A673 (cell line): ENCODE results near the gene KCTD12.

Experiments used
- EZH2 ChIP-seq: fragments of 200-600 bp; sonication (generic); IDR thresholded peaks from 2 replicates; pipeline ENCODE4 v1.6.1; 2017; ENCODE audit warnings: borderline replicate concordance, low read depth, mild to moderate bottlenecking, mixed read lengths, antibody characterized with exemption, low read length; ENCODE audit not compliant: poor library complexity, severe bottlenecking
- TF ChIP-seq, protein P1 (sequence below): fragments of 300-800, 200-600 bp; sonication (generic); conservative IDR thresholded peaks from 2 replicates; pipeline ENCODE4 v1.5.1; 2017; ENCODE audit warnings: low read depth, mild to moderate bottlenecking, antibody characterized with exemption, low read length, moderate library complexity, mixed read lengths

DNA sequence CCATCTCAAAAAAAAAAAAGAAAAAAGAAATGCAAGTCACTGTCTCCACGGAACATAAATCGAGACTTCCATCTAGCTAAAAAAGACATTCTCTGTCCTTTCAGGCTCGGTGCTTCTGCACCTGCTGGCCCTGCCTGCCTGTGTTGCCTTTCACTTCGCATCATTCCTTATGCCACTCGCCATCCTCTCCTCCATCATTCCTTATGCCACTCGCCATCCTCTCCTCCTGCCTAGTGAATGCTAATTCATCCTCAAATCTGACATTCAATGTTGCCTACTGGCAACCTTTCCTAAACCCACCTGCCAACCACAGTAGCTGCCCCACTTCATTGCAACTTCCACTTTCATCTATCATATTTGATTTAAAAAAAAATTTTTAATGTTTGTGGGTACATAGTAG is 36.7 kb downstream of the KCTD12 start:
- TF ChIP-seq, protein P1, sequence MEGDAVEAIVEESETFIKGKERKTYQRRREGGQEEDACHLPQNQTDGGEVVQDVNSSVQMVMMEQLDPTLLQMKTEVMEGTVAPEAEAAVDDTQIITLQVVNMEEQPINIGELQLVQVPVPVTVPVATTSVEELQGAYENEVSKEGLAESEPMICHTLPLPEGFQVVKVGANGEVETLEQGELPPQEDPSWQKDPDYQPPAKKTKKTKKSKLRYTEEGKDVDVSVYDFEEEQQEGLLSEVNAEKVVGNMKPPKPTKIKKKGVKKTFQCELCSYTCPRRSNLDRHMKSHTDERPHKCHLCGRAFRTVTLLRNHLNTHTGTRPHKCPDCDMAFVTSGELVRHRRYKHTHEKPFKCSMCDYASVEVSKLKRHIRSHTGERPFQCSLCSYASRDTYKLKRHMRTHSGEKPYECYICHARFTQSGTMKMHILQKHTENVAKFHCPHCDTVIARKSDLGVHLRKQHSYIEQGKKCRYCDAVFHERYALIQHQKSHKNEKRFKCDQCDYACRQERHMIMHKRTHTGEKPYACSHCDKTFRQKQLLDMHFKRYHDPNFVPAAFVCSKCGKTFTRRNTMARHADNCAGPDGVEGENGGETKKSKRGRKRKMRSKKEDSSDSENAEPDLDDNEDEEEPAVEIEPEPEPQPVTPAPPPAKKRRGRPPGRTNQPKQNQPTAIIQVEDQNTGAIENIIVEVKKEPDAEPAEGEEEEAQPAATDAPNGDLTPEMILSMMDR, result no peak
- no peak for TF ChIP-seq EZH2
